SU-DHL-6 (cell line): ENCODE measurements around the gene FLACC1.

ENCODE experiments used
- H2AFZ ChIP-seq: fragments of 200-600 bp; sonication (generic); 2 replicates; pipeline ENCODE4 v1.6.1; 2014; ENCODE audit warnings: low read depth, mild to moderate bottlenecking, moderate library complexity, mixed read lengths, antibody characterized with exemption, low read length; ENCODE audit not compliant: severe bottlenecking
- H3F3A ChIP-seq: fragments of 200-600 bp; shearing (Covaris generic); 2 replicates; pipeline ENCODE4 v1.6.0; 2016; ENCODE audit warnings: antibody characterized with exemption, mild to moderate bottlenecking; ENCODE audit not compliant: insufficient read depth
- H3K27ac ChIP-seq: fragments of 200-600 bp; sonication (generic); 2 replicates; pipeline ENCODE4 v1.5.1; 2016; ENCODE audit warnings: low read depth, mild to moderate bottlenecking, low read length, moderate library complexity, mixed read lengths
- H3K27me3 ChIP-seq: fragments of 200-600 bp; sonication (generic), shearing (Covaris generic); 2 replicates; pipeline ENCODE4 v1.6.0; 2014; ENCODE audit warnings: mild to moderate bottlenecking, low read length
- H3K36me3 ChIP-seq: fragments of 200-600 bp; sonication (generic); 2 replicates; pipeline ENCODE4 v1.6.1; 2014; ENCODE audit warnings: mild to moderate bottlenecking, low read length, mixed read lengths
- H3K4me2 ChIP-seq: fragments of 300-600, 200-600 bp; shearing (Covaris generic), sonication (generic); 2 replicates; pipeline ENCODE4 v1.6.0; 2014; ENCODE audit warnings: low read length, low read depth, mild to moderate bottlenecking; ENCODE audit not compliant: poor library complexity, severe bottlenecking
- H3K4me3 ChIP-seq: fragments of 200-600 bp; sonication (generic); 2 replicates; pipeline ENCODE4 v1.5.1; 2014; ENCODE audit warnings: antibody characterized with exemption, low read length, mild to moderate bottlenecking, mixed read lengths; ENCODE audit not compliant: insufficient read depth, poor library complexity, severe bottlenecking
- H3K79me2 ChIP-seq: fragments of 200-600 bp; sonication (generic); 2 replicates; pipeline ENCODE4 v1.6.1; 2014; ENCODE audit warnings: mild to moderate bottlenecking, low read length, moderate library complexity; ENCODE audit not compliant: insufficient read depth
- H3K9ac ChIP-seq: fragments of 200-600 bp; sonication (generic); 2 replicates; pipeline ENCODE4 v1.7.0; 2014; ENCODE audit warnings: mild to moderate bottlenecking, low read length
- H3K9me2 ChIP-seq: fragments of 200-600 bp; sonication (generic); replicated peaks from 2 replicates; pipeline ENCODE4 v1.6.1; 2014; ENCODE audit warnings: low read length; ENCODE audit not compliant: insufficient read depth
- H3K9me3 ChIP-seq: fragments of 200-600 bp; sonication (generic); 2 replicates; pipeline ENCODE4 v1.6.1; 2014; ENCODE audit warnings: low read length, mixed read lengths; ENCODE audit not compliant: insufficient read depth
- H4K20me1 ChIP-seq: fragments of 200-600 bp; sonication (generic); 2 replicates; pipeline ENCODE4 v1.6.1; 2014; ENCODE audit warnings: low read depth, mild to moderate bottlenecking, antibody characterized with exemption, low read length, moderate library complexity, mixed read lengths
- EZH2phosphoT487 ChIP-seq: fragments of 200-600 bp; sonication (generic), shearing (Covaris generic); conservative IDR thresholded peaks from 2 replicates; pipeline ENCODE4 v1.6.1; 2018; ENCODE audit warnings: mild to moderate bottlenecking, antibody characterized with exemption, low read length, moderate library complexity, mixed read lengths
- TF ChIP-seq, protein P1 (sequence below): fragments of 200-600 bp; sonication (generic); IDR thresholded peaks from one replicate; pipeline ENCODE4 v1.5.1; 2017; ENCODE audit warnings: antibody characterized with exemption, mild to moderate bottlenecking, low read length, moderate library complexity; ENCODE audit not compliant: insufficient read depth, poor library complexity, severe bottlenecking

The FLACC1 gene

DNA sequence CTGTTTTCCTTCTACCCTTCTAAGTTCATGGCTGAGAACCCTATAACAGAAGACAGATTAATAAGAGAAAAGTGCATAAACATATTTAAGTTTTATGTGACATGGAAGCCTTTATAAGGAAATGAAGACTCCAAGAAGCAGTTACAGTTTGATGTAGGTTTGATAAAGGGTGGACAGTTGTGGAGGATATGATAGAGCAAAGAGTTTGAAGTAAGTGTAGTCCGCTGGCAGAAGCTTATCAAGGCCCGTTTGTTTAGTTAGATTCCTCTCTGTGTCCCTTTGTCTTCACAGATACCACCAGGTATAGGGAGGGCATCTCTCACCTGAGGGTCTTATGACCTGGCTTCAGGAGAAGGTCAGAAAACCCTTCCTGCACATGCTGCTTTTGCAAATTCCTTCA is 107.3 kb downstream of the FLACC1 start:
- no peaks in the 10 kb centered on the region for H3K79me2 ChIP-seq
- H3K9ac ChIP-seq = no peak overlapping the region
- no peak overlapping the region for H3K27ac ChIP-seq
- H3K36me3 ChIP-seq = no peaks in the 10 kb centered on the region
- H3K27me3 ChIP-seq = no peaks in the 10 kb centered on the region
- no peaks in the 10 kb centered on the region for H3F3A ChIP-seq
- no peak overlapping the region for H3K4me3 ChIP-seq
- no peak overlapping the region for H2AFZ ChIP-seq
- no peaks in the 10 kb centered on the region for H3K9me3 ChIP-seq
- TF ChIP-seq EZH2phosphoT487 = no peak
- TF ChIP-seq, protein P1, sequence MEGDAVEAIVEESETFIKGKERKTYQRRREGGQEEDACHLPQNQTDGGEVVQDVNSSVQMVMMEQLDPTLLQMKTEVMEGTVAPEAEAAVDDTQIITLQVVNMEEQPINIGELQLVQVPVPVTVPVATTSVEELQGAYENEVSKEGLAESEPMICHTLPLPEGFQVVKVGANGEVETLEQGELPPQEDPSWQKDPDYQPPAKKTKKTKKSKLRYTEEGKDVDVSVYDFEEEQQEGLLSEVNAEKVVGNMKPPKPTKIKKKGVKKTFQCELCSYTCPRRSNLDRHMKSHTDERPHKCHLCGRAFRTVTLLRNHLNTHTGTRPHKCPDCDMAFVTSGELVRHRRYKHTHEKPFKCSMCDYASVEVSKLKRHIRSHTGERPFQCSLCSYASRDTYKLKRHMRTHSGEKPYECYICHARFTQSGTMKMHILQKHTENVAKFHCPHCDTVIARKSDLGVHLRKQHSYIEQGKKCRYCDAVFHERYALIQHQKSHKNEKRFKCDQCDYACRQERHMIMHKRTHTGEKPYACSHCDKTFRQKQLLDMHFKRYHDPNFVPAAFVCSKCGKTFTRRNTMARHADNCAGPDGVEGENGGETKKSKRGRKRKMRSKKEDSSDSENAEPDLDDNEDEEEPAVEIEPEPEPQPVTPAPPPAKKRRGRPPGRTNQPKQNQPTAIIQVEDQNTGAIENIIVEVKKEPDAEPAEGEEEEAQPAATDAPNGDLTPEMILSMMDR = no peak
- no peaks in the 10 kb centered on the region for H3K9me2 ChIP-seq
- H3K4me2 ChIP-seq = no peak overlapping the region
- no peaks in the 10 kb centered on the region for H4K20me1 ChIP-seq

DNA sequence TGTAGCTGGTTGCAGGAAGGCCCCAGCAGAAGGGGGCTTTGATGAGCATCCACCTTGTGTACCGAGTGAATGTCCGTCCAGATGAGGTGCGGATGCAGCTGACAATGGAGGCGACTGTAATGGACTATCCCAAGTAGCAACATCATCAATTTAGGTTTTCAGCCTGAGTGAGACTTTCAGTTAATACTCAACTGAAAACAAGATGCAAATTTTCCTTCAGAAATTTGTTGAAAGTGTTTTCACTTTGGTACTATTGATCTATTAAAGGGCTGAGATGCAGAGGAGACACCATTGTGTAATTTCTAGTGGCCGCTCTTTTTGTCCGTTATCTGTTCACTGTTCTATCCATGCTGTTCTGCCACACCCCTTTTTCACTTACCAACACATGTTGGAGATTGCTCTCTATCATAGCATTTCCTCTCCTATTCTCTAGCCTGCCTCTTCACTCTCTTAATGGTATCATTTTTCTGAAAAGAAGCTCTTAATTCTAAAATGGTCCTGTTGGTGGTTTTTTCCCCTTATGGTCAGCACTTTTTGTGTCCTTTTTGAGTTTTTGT is 108.8 kb downstream of the FLACC1 start:
- H4K20me1 ChIP-seq = no peaks in the 10 kb centered on the region
- no peaks in the 10 kb centered on the region for H3K79me2 ChIP-seq
- no peaks in the 10 kb centered on the region for H3K27me3 ChIP-seq
- no peaks in the 10 kb centered on the region for H3K9me3 ChIP-seq
- TF ChIP-seq, protein P1 = no peak
- TF ChIP-seq EZH2phosphoT487 = no peak
- no peak overlapping the region for H3K4me2 ChIP-seq
- H3K9me2 ChIP-seq = no peaks in the 10 kb centered on the region
- H3K27ac ChIP-seq = no peak overlapping the region
- no peak overlapping the region for H3K4me3 ChIP-seq
- no peaks in the 10 kb centered on the region for H3K36me3 ChIP-seq
- H3K9ac ChIP-seq = no peak overlapping the region
- no peaks in the 10 kb centered on the region for H3F3A ChIP-seq
- H2AFZ ChIP-seq = no peak overlapping the region

GRCh38 chr2:201246280-201246679 is 110.9 kb downstream of the FLACC1 start:
- Histone ChIP-seq H3F3A (no peaks in the 10 kb centered on the region), H2AFZ (no peak overlapping the region), H3K4me2 (no peak overlapping the region), H3K9me3 (no peaks in the 10 kb centered on the region), H3K36me3 (no peaks in the 10 kb centered on the region), H3K4me3 (no peak overlapping the region), H3K9me2 (no peaks in the 10 kb centered on the region), H4K20me1 (no peaks in the 10 kb centered on the region), H3K27ac (no peak overlapping the region), H3K27me3 (no peaks in the 10 kb centered on the region), H3K79me2 (no peaks in the 10 kb centered on the region), H3K9ac (no peak overlapping the region)
- TF ChIP-seq, protein P1 = no peak
- TF ChIP-seq EZH2phosphoT487 = no peak
